NB4 (cell line): ENCODE measurements around the gene TSPAN5.
"Not testable (repeated sequence)": the region's sequence is repeated elsewhere in the genome, so short reads cannot be mapped to it uniquely, and the experiment has no call there.

Experiments used
- DNase-seq: peaks from one replicate; pipeline ENCODE4 v3.0.0; 2010; ENCODE audit warnings: low read depth
- H3K4me3 ChIP-seq: one replicate; pipeline ENCODE4 v1.5.1; 2011; ENCODE audit warnings: mild to moderate bottlenecking, low read depth, low read length, moderate library complexity
- MYC ChIP-seq: IDR thresholded peaks from 2 replicates; pipeline ENCODE4 v1.6.1; 2011; ENCODE audit warnings: low read depth, low read length
- POLR2A ChIP-seq: IDR thresholded peaks from 2 replicates; pipeline ENCODE4 v1.6.1; 2011; ENCODE audit warnings: mild to moderate bottlenecking; ENCODE audit not compliant: insufficient read length; ENCODE audit errors: extremely low read depth
- TF ChIP-seq, protein P1 (sequence below): IDR thresholded peaks from one replicate; pipeline ENCODE4 v1.5.1; 2012; ENCODE audit warnings: low read depth, low read length
- TF ChIP-seq, protein P2 (sequence below): IDR thresholded peaks from 2 replicates; pipeline ENCODE4 v1.6.1; 2011; ENCODE audit warnings: low read depth, low read length

The TSPAN5 gene

DNA sequence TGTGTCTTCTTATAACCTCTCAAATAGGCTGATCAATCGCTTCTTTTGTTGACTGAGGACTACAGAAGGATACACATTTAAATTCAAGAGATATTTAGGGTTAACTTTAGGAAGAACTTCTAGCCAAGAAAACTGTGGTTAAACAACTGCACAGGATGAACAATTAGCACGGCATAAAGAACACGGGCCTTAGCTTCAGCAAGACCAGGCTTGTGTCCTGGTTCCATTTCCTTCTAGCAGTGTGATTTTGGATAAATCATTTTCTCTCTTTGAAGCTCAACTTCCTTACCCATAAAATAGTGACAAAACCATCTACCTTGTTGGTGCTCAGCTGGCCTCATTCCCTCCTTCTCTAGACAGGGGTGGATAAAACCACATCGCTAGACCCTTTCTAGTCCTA, 117.6 kb downstream of the TSPAN5 start:
- TF ChIP-seq, protein P1, sequence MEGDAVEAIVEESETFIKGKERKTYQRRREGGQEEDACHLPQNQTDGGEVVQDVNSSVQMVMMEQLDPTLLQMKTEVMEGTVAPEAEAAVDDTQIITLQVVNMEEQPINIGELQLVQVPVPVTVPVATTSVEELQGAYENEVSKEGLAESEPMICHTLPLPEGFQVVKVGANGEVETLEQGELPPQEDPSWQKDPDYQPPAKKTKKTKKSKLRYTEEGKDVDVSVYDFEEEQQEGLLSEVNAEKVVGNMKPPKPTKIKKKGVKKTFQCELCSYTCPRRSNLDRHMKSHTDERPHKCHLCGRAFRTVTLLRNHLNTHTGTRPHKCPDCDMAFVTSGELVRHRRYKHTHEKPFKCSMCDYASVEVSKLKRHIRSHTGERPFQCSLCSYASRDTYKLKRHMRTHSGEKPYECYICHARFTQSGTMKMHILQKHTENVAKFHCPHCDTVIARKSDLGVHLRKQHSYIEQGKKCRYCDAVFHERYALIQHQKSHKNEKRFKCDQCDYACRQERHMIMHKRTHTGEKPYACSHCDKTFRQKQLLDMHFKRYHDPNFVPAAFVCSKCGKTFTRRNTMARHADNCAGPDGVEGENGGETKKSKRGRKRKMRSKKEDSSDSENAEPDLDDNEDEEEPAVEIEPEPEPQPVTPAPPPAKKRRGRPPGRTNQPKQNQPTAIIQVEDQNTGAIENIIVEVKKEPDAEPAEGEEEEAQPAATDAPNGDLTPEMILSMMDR = no peak
- no peak for TF ChIP-seq POLR2A
- TF ChIP-seq, protein P2, sequence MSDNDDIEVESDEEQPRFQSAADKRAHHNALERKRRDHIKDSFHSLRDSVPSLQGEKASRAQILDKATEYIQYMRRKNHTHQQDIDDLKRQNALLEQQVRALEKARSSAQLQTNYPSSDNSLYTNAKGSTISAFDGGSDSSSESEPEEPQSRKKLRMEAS = no peak
- no peak for DNase-seq
- H3K4me3 ChIP-seq = no peak overlapping the region

DNA sequence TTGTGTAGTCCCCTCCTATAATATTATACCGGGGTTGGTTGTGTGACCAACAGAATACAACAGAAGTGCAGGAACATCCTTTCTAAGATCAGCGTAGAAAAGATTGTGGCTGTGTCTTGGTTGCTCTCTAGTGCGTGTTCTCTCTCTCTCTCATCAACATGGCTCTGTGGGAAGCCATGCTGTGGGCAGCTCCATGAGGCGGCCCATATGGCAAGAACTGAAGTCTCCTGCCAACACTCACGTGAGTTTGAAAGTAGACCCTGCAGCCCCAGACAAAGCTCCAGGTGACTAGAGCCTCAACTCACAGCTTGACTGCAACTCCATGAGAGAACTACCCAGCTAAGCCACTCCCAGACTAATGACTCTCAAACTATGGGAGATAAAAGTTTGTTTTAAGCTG, 118.7 kb downstream of the TSPAN5 start:
- H3K4me3 ChIP-seq = no peak overlapping the region
- peak; percentile 43 for DNase-seq
- TF ChIP-seq, protein P1 = no peak
- TF ChIP-seq MYC (no peak), POLR2A (no peak)
- TF ChIP-seq, protein P2 = no peak

DNA sequence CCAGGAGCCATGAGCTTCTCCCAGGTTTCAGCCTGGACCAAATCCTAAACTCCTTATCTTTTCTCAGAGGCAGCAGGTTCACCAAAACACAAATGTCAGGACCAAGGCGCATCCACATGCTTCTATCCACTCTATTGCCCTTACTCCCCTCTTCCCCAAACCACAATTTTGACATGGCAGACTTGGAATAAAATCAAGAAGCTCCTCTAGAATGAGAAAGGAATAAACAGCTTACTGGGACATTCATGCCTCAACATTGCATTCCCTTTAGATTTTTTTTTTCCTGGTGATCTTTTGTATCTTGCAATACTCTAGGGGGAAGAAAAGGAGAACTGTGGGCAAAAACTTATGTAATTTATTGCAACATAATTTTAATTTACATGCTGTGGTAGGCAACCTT, 119.1 kb downstream of the TSPAN5 start:
- H3K4me3 ChIP-seq = no peak overlapping the region
- DNase-seq = peak; percentile 49
- TF ChIP-seq, protein P1 = no peak
- TF ChIP-seq POLR2A = no peak
- no peak for TF ChIP-seq MYC
- TF ChIP-seq, protein P2 = no peak

DNA sequence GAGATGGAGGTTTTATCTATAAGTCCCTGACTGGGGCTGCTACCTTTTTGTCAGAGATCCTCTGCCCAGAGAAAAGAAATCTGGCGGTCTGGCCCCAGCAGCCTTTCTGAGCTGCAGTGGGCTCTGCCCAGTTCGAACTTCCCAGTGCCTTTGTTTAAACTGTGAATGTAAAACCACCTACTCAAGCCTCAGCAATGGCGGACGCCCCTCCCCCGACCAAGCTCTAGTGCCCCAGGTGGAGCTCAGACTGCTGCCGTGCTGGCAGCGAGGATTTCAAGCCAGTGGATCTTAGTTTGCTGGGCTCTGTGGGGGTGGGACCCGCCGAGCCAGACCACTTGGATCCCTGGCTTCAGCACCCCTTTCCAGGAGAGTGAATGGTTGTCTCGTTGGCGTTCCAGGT, 121.8 kb downstream of the TSPAN5 start:
- DNase-seq = no peak
- TF ChIP-seq POLR2A (no peak), MYC (no peak)
- TF ChIP-seq, protein P2 = no peak
- TF ChIP-seq, protein P1 = no peak
- H3K4me3 ChIP-seq = no peak overlapping the region

DNA sequence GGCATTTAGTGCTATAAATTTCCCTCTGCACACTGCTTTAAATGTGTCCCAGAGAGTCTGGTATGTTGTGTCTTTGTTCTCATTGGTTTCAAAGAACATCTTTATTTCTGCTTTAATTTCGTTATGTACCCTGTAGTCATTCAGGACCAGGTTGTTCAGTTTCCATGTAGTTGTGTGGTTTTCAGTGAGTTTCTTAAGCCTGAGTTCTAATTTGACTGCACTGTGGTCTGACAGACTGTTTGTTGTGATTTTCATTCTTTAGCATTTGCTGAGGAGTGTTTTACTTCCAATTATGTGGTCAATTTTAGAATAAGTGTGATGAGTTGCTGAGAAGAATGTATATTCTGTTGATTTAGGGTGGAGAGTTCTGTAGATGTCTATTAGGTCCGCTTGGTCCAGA, 124.3 kb downstream of the TSPAN5 start:
- not testable (repeated sequence) for H3K4me3 ChIP-seq, DNase-seq

DNA sequence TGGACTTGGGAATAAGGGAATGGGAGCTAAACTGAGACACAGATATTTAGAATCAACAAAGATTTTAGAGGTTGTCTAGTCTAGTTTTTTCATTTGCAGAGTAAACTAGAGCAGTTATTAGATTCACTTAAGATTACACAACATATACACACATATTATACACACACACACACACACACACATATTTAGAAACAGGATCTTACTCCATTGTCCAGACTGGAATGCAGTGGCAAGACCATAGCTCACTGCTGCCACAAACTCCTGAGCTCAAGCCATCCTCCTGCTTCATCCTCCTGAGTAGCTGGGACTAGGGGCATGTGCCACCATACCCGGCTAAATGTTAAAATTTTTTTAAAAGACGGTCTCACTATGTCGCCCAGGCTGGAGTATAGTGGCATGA, 127.8 kb downstream of the TSPAN5 start:
- TF ChIP-seq, protein P2 = no peak
- no peak for TF ChIP-seq MYC
- H3K4me3 ChIP-seq = no peak overlapping the region
- DNase-seq = no peak

DNA sequence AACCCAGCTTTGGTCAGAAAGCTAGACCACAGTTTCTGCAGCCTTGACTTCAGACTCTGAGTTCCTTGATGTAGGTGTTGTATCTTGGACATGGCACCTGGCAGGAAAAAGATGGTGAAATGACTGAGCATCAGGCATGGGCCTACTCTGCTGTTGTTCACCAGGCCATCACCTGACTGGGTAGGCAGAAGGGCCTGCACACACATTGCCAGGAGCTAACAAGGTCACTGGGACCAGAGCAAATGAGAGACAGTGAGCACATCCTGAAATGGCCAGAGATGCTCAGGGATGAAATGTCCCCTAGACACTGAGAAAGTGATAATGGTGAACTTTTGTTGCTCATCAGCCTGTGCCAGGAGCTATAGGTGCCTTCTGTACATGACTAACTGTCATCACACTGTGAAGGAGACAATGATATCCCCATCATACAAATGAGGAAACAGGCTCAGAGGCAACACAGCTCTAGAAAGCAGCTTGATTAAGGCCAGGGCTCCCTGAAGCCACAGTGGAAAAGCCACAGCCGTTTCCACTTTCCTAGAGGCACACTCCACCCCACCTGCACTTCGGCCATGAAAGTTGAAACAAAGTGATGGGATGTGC, 128.3 kb downstream of the TSPAN5 start:
- DNase-seq = no peak
- no peak overlapping the region for H3K4me3 ChIP-seq
- TF ChIP-seq, protein P2 = no peak
- TF ChIP-seq, protein P1 = no peak
- no peak for TF ChIP-seq POLR2A
- no peak for TF ChIP-seq MYC
